ENCODE data around the gene EARS2. TPM values are rescaled to one million over a fixed set of nuclear protein-coding genes. Genes with fewer than 3 reads are reported as not detected.

EARS2 gene
- total and polyA plus RNA-seq, 10 of the 15 experiments (the other 5 are each of a cell fraction or from before 2014, with no cell fraction given) = 12.9 to 65.9 (median 33.5) TPM

- Histone ChIP-seq H2AFZ (ENCODE audit: control insufficient read depth, low read depth, low read length) (no peak overlapping the region), H3K4me2 (ENCODE audit: control insufficient read depth, insufficient read depth) (no peak overlapping the region), H3K36me3 (ENCODE audit: control insufficient read depth in 2 of 2, insufficient read depth in 2 of 2, low read length in 1 of 2) (peaks cover 3 to 35% of the 10 kb centered on the region in 2 experiments), H3K4me3 (no peak overlapping the region), H3K79me2 (ENCODE audit: control insufficient read depth, insufficient read depth, low read length) (no peaks in the 10 kb centered on the region), H4K20me1 (ENCODE audit: control insufficient read depth, insufficient read depth) (no peaks in the 10 kb centered on the region), H3K27me3 (replicated peaks in 1 of 2; ENCODE audit: control insufficient read depth in 2 of 2, insufficient read depth in 2 of 2, low read length in 1 of 2) (no peaks in the 10 kb centered on the region), H3K27ac (ENCODE audit: control insufficient read depth, insufficient read depth) (no peak overlapping the region), H3K9me3 (replicated peaks; ENCODE audit: control insufficient read depth, insufficient read depth, low read length) (no peaks in the 10 kb centered on the region), H3K9ac (ENCODE audit: control insufficient read depth, insufficient read depth, low read length) (no peak overlapping the region), H3K4me1 (ENCODE audit: control insufficient read depth, insufficient read depth, low read length) (peaks cover 14% of the 10 kb centered on the region)
- intact Hi-C loops (cut with micrococcal nuclease; ENCODE audit: unreplicated experiment) = no loop called here
- TSS peak; percentile 2 for BruUV-seq (replicated peaks)
- in situ Hi-C loops (cut with MboI) = no loop called here
- ChIA-PET POLR2A (no interaction called here), RAD21 (ENCODE audit: unreplicated experiment) (interaction anchor here (1.2 kb wide), 1 partner anchor 14 kb away, joined by 3 read pairs; the partner anchor contains the start of genes EARS2 and UBFD1), CTCF (interaction anchor here (1.1 kb wide), 1 partner anchor 26 kb away, joined by 8 read pairs; the partner anchor contains the start of gene NDUFAB1), SMC1A (ENCODE audit: uncharacterized antibody, unreplicated experiment) (no interaction called here)
- DNase-seq (ENCODE audit: low read depth, low spot score) (no peak), ATAC-seq (peak; percentile 38; the same call in 2 of the 3 replicates), FAIRE-seq (no peak)
- no peak for TF ChIP-seq ZNF384 (IDR thresholded peaks at IDR 0.05; ENCODE audit: borderline replicate concordance, low read depth, low read length)
- TF ChIP-seq RCOR1 (conservative IDR thresholded peaks at IDR 0.05; ENCODE audit: low read depth, low read length) = no peak
- peak; percentile 63; the same call in 1 of the 2 replicates for TF ChIP-seq SPI1 (IDR thresholded peaks at IDR 0.05; ENCODE audit: borderline replicate concordance, insufficient read depth, low read depth, low read length)
- TF ChIP-seq GATAD2B (conservative IDR thresholded peaks at IDR 0.05; ENCODE audit: low read depth) = no peak
- no peak for TF ChIP-seq BRCA1 (IDR thresholded peaks at IDR 0.05; ENCODE audit: low read depth, low read length)
- 23% methylated on average over 8 of the region's 8 CpGs for WGBS (ENCODE audit: insufficient coverage, insufficient replicate concordance, low lambda C conversion rate, missing lambda C conversion rate)
Measured at GRCh38 chr16:23570992-23571632, 14.0 kb upstream of the EARS2 start.

- SMC1A ChIA-PET (ENCODE audit: uncharacterized antibody, unreplicated experiment) = no interaction called here
- no peaks in the 10 kb centered on the region for H3K9me3 ChIP-seq (replicated peaks; ENCODE audit: control insufficient read depth, insufficient read depth, low read length)
- in situ Hi-C loops (cut with MboI) (no loop called here), intact Hi-C loops (cut with micrococcal nuclease; ENCODE audit: unreplicated experiment) (no loop called here)
- H3K9ac ChIP-seq (ENCODE audit: control insufficient read depth, insufficient read depth, low read length) = no peak overlapping the region
- no TSS peak for BruUV-seq (replicated peaks)
- POLR2A ChIA-PET = no interaction called here
- H3K4me3 ChIP-seq = no peak overlapping the region
- no peak for FAIRE-seq
- no peak for ATAC-seq
- no peak overlapping the region for H3K27ac ChIP-seq (ENCODE audit: control insufficient read depth, insufficient read depth)
- no peak overlapping the region for H3K4me2 ChIP-seq (ENCODE audit: control insufficient read depth, insufficient read depth)
- H3K36me3 ChIP-seq (ENCODE audit: control insufficient read depth in 2 of 2, insufficient read depth in 2 of 2, low read length in 1 of 2) = peaks cover 5 to 40% of the 10 kb centered on the region in 2 experiments
- CTCF ChIA-PET = no interaction called here
- peaks cover 14% of the 10 kb centered on the region for H3K4me1 ChIP-seq (ENCODE audit: control insufficient read depth, insufficient read depth, low read length)
- no peak overlapping the region for H2AFZ ChIP-seq (ENCODE audit: control insufficient read depth, low read depth, low read length)
- no peaks in the 10 kb centered on the region for H3K27me3 ChIP-seq (replicated peaks in 1 of 2; ENCODE audit: control insufficient read depth in 2 of 2, insufficient read depth in 2 of 2, low read length in 1 of 2)
- no peaks in the 10 kb centered on the region for H3K79me2 ChIP-seq (ENCODE audit: control insufficient read depth, insufficient read depth, low read length)
- RAD21 ChIA-PET (ENCODE audit: unreplicated experiment) = no interaction called here
- 98% methylated on average over 3 of the region's 3 CpGs for WGBS (ENCODE audit: insufficient coverage, insufficient replicate concordance, low lambda C conversion rate, missing lambda C conversion rate)
- no peak for DNase-seq (ENCODE audit: low read depth, low spot score)
- no peaks in the 10 kb centered on the region for H4K20me1 ChIP-seq (ENCODE audit: control insufficient read depth, insufficient read depth)
- no peak for TF ChIP-seq REST (IDR thresholded peaks at IDR 0.05; ENCODE audit: low read depth, low read length)
- TF ChIP-seq NBN (IDR thresholded peaks at IDR 0.05) = no peak
- TF ChIP-seq CHD1 (IDR thresholded peaks at IDR 0.05; ENCODE audit: low read depth, low read length) = no peak
- no peak for TF ChIP-seq NFYA (IDR thresholded peaks at IDR 0.05; ENCODE audit: borderline replicate concordance, low read depth, low read length)
- no peak for TF ChIP-seq CREB1 (IDR thresholded peaks at IDR 0.05; ENCODE audit: low read depth)
- no peak for TF ChIP-seq RAD51 (IDR thresholded peaks at IDR 0.05)
- no peak for TF ChIP-seq BMI1 (IDR thresholded peaks at IDR 0.05; ENCODE audit: borderline replicate concordance)
- TF ChIP-seq SUPT20H (IDR thresholded peaks at IDR 0.05; ENCODE audit: borderline replicate concordance, control insufficient read depth, low read depth, low read length) = no peak
- no peak for TF ChIP-seq PKNOX1 (IDR thresholded peaks at IDR 0.05)
Measured at GRCh38 chr16:23567602-23568001, 10.5 kb upstream of the EARS2 start.

All from GM12878 (cell line).